Gastrocnemius medialis (tissue), 4 donors: ENCODE measurements around the gene RSPO3.

Experiments
- POLR2A ChIP-seq, 2 donors: fragments of 450-650 bp; IDR thresholded peaks; one replicate each; pipeline ENCODE4 v1.6.1; 2017; ENCODE audit warnings: antibody characterized with exemption in 2 of 2, mild to moderate bottlenecking in 2 of 2, moderate library complexity in 2 of 2
- TF ChIP-seq, protein P1 (sequence below), 5 experiments: fragments of 450-650 bp in 3 of 5; fragments of 200-600 bp in 2 of 5; sonication (generic) in 2 of 5; IDR thresholded peaks in 4 of 5; conservative IDR thresholded peaks in 1 of 5; 1 replicate in 4 of 5; 2 replicates in 1 of 5; pipeline ENCODE4 v1.5.1; 2016 to 2019; ENCODE audit warnings: antibody characterized with exemption in 5 of 5, mild to moderate bottlenecking in 3 of 5, moderate library complexity in 3 of 5

DNA sequence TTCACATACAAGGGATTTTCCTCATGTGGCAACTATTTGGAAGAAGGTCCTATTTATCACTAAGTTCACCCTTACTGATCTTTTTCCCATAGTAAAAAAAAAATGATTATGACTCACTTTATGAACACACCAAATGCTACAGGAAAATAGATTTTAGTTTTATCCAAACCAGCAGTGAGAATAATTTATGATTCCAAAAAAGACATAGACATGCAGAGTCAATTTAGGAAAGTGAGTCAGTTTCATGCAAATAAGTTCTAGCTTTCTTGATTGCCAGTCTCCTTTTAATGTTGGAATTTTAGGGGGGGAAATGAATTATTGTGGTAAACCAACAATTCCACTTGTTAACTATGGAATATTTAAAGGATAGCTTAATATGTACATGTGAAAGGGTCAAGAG, 84.2 kb downstream of the RSPO3 start:
- TF ChIP-seq POLR2A (IDR thresholded peaks at IDR 0.05): no peak
- TF ChIP-seq, protein P1, sequence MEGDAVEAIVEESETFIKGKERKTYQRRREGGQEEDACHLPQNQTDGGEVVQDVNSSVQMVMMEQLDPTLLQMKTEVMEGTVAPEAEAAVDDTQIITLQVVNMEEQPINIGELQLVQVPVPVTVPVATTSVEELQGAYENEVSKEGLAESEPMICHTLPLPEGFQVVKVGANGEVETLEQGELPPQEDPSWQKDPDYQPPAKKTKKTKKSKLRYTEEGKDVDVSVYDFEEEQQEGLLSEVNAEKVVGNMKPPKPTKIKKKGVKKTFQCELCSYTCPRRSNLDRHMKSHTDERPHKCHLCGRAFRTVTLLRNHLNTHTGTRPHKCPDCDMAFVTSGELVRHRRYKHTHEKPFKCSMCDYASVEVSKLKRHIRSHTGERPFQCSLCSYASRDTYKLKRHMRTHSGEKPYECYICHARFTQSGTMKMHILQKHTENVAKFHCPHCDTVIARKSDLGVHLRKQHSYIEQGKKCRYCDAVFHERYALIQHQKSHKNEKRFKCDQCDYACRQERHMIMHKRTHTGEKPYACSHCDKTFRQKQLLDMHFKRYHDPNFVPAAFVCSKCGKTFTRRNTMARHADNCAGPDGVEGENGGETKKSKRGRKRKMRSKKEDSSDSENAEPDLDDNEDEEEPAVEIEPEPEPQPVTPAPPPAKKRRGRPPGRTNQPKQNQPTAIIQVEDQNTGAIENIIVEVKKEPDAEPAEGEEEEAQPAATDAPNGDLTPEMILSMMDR (IDR thresholded peaks at IDR 0.05 in 4 of 5, conservative IDR thresholded peaks at IDR 0.05 in 1 of 5): no peak
